Suprapubic skin (tissue), 3 donors: Measurements from ENCODE around the gene BMPR1B.

Source experiments
- CTCF ChIP-seq, 2 donors: fragments of 200-600 bp in 1 of 2; fragments of 450-650 bp in 1 of 2; sonication (generic) in 1 of 2; IDR thresholded peaks; one replicate each; pipeline ENCODE4 v1.5.1; 2016 to 2019; ENCODE audit warnings: antibody characterized with exemption in 2 of 2, mild to moderate bottlenecking in 1 of 2, moderate library complexity in 1 of 2
- POLR2A ChIP-seq, 2 donors: fragments of 450-650 bp; IDR thresholded peaks; one replicate each; pipeline ENCODE4 v1.6.1; 2017; ENCODE audit warnings: antibody characterized with exemption in 2 of 2, mild to moderate bottlenecking in 2 of 2, moderate library complexity in 2 of 2

GRCh38 chr4:95142932-95143331, 385.2 kb downstream of the BMPR1B start:
- no peak for TF ChIP-seq CTCF (IDR thresholded peaks at IDR 0.05)
- TF ChIP-seq POLR2A (IDR thresholded peaks at IDR 0.05), result no peak
